Liver (tissue), 2 donors: Measurements from ENCODE around the gene CELF4.

Source experiments
- CTCF ChIP-seq: fragments of 150-350 bp; IDR thresholded peaks from 2 replicates; pipeline ENCODE4 v1.5.1; 2017; ENCODE audit warnings: improper control_type of control experiment, low read depth, low read length; ENCODE audit not compliant: missing input control
- REST ChIP-seq: IDR thresholded peaks from 2 replicates; pipeline ENCODE4 v1.6.1; 2016; ENCODE audit warnings: antibody characterized with exemption, mild to moderate bottlenecking
- donor health status: healthy.

- TF ChIP-seq REST, result no peak
- TF ChIP-seq CTCF, result no peak
Measured at GRCh38 chr18:37560003-37560402, 5.6 kb downstream of the CELF4 start.
